HAP-1 (cell line): ENCODE data around the gene DBNDD2.

ENCODE experiments used
- DNase-seq, 2 experiments: peaks; one replicate each; pipeline ENCODE4 v3.0.0-alpha.2; 2016 to 2020; ENCODE audit warnings: low spot score in 2 of 2
- H3K27me3 ChIP-seq: fragments of 250-450 bp; sonication (Bioruptor Pico); 2 replicates; pipeline ENCODE4 v1.5.1; 2020; ENCODE audit warnings: low read depth, mild to moderate bottlenecking, moderate library complexity
- H3K36me3 ChIP-seq: fragments of 250-450 bp; sonication (Bioruptor Pico); replicated peaks from 2 replicates; pipeline ENCODE4 v1.5.1; 2020; ENCODE audit warnings: mild to moderate bottlenecking
- H3K4me1 ChIP-seq: fragments of 250-450 bp; sonication (Bioruptor Pico); 2 replicates; pipeline ENCODE4 v1.5.1; 2020; ENCODE audit warnings: mild to moderate bottlenecking
- H3K4me3 ChIP-seq: fragments of 250-450 bp; sonication (Bioruptor Pico); 2 replicates; pipeline ENCODE4 v1.5.1; 2020; ENCODE audit warnings: mild to moderate bottlenecking, moderate library complexity
- H3K9me3 ChIP-seq: fragments of 250-450 bp; sonication (Bioruptor Pico); 2 replicates; pipeline ENCODE4 v1.5.1; 2020; ENCODE audit warnings: mild to moderate bottlenecking, moderate library complexity
- in situ Hi-C: fragments of 300-500 bp; cut with MboI; formaldehyde crosslinking; loops from 3 replicates; pipeline ENCODE4 v1.14.3; 2020; ENCODE audit warnings: low sequenced_read_pairs, inconsistent platforms, mixed read lengths

Gene DBNDD2

GRCh38 chr20:45407783-45408645 lies at the start of gene DBNDD2:
Gene DBNDD2, plus strand, starts transcription at chr20:45408289. Its CDS starts 179 bp downstream, at chr20:45408468.
- Histone ChIP-seq H3K27me3 (no peaks in the 10 kb centered on the region), H3K9me3 (no peaks in the 10 kb centered on the region), H3K4me3 (peak within 1 kb of the TSS; percentile 69), H3K4me1 (peaks cover 7% of the 10 kb centered on the region), H3K36me3 (peaks cover 29% of the 10 kb centered on the region)
- DNase-seq, result no peak
- in situ Hi-C loops, result no loop called here

GRCh38 chr20:45359069-45359405 lies 49.1 kb upstream of the DBNDD2 start:
- Histone ChIP-seq H3K27me3 (no peaks in the 10 kb centered on the region), H3K9me3 (no peaks in the 10 kb centered on the region), H3K36me3 (no peaks in the 10 kb centered on the region), H3K4me1 (peaks cover 6% of the 10 kb centered on the region), H3K4me3 (no peak overlapping the region)
- no peak for DNase-seq
- in situ Hi-C loops, result no loop called here

GRCh38 chr20:45359406-45360148 lies 48.5 kb upstream of the DBNDD2 start:
- DNase-seq, result no peak
- H3K9me3 ChIP-seq, result no peaks in the 10 kb centered on the region
- H3K4me1 ChIP-seq, result peaks cover 9% of the 10 kb centered on the region
- in situ Hi-C loops, result no loop called here
- H3K4me3 ChIP-seq, result no peak overlapping the region
- no peaks in the 10 kb centered on the region for H3K27me3 ChIP-seq
- H3K36me3 ChIP-seq, result no peaks in the 10 kb centered on the region

GRCh38 chr20:45361793-45362192 lies 46.3 kb upstream of the DBNDD2 start:
- Histone ChIP-seq H3K9me3 (no peaks in the 10 kb centered on the region), H3K36me3 (no peaks in the 10 kb centered on the region; the same call in 1 of the 2 replicates), H3K4me1 (peaks cover 15% of the 10 kb centered on the region), H3K4me3 (no peak overlapping the region), H3K27me3 (no peaks in the 10 kb centered on the region)
- in situ Hi-C loops, result no loop called here
- no peak for DNase-seq

GRCh38 chr20:45362804-45363610 lies 45.1 kb upstream of the DBNDD2 start, which contains the start of gene SYS1:
Gene SYS1, plus strand, starts transcription at chr20:45363156. Its CDS starts 376 bp downstream, at chr20:45363532.
- peak; percentile 95 to 99 for DNase-seq
- no peaks in the 10 kb centered on the region for H3K27me3 ChIP-seq
- peak within 1 kb of the TSS; percentile 77 for H3K4me3 ChIP-seq
- no peaks in the 10 kb centered on the region for H3K9me3 ChIP-seq
- H3K4me1 ChIP-seq, result peaks cover 15% of the 10 kb centered on the region
- in situ Hi-C loops, result no loop called here
- H3K36me3 ChIP-seq, result peaks cover 3% of the 10 kb centered on the region

GRCh38 chr20:45363611-45364492 lies 44.2 kb upstream of the DBNDD2 start:
- H3K4me1 ChIP-seq, result peaks cover 15% of the 10 kb centered on the region
- H3K4me3 ChIP-seq, result peak overlapping the region; percentile 77
- in situ Hi-C loops, result no loop called here
- H3K27me3 ChIP-seq, result no peaks in the 10 kb centered on the region
- no peaks in the 10 kb centered on the region for H3K9me3 ChIP-seq
- no peak for DNase-seq
- peaks cover 6% of the 10 kb centered on the region for H3K36me3 ChIP-seq

GRCh38 chr20:45365444-45365970 lies 42.6 kb upstream of the DBNDD2 start:
- no peaks in the 10 kb centered on the region for H3K9me3 ChIP-seq
- H3K36me3 ChIP-seq, result peaks cover 8% of the 10 kb centered on the region
- H3K4me1 ChIP-seq, result peaks cover 15% of the 10 kb centered on the region
- in situ Hi-C loops, result no loop called here
- no peak overlapping the region for H3K4me3 ChIP-seq
- H3K27me3 ChIP-seq, result no peaks in the 10 kb centered on the region
- DNase-seq, result peak; percentile 50

- Histone ChIP-seq H3K27me3 (no peaks in the 10 kb centered on the region), H3K4me3 (no peak overlapping the region), H3K4me1 (peaks cover 15% of the 10 kb centered on the region), H3K36me3 (peaks cover 8% of the 10 kb centered on the region), H3K9me3 (no peaks in the 10 kb centered on the region)
- no peak for DNase-seq
- in situ Hi-C loops, result no loop called here
Observed at GRCh38 chr20:45366192-45366591, 41.9 kb upstream of the DBNDD2 start.

GRCh38 chr20:45366631-45367030 lies 41.5 kb upstream of the DBNDD2 start:
- in situ Hi-C loops, result no loop called here
- Histone ChIP-seq H3K36me3 (peaks cover 8% of the 10 kb centered on the region), H3K4me3 (no peak overlapping the region), H3K9me3 (no peaks in the 10 kb centered on the region), H3K27me3 (no peaks in the 10 kb centered on the region), H3K4me1 (peaks cover 15% of the 10 kb centered on the region)
- no peak for DNase-seq

- no peak for DNase-seq
- H3K4me3 ChIP-seq, result no peak overlapping the region
- peaks cover 8% of the 10 kb centered on the region for H3K36me3 ChIP-seq
- H3K27me3 ChIP-seq, result no peaks in the 10 kb centered on the region
- in situ Hi-C loops, result no loop called here
- no peaks in the 10 kb centered on the region for H3K9me3 ChIP-seq
- peaks cover 15% of the 10 kb centered on the region for H3K4me1 ChIP-seq
Observed at GRCh38 chr20:45367126-45367525, 41.0 kb upstream of the DBNDD2 start.

- Histone ChIP-seq H3K4me3 (no peak overlapping the region), H3K36me3 (peaks cover 8% of the 10 kb centered on the region), H3K9me3 (no peaks in the 10 kb centered on the region), H3K27me3 (no peaks in the 10 kb centered on the region), H3K4me1 (peaks cover 14% of the 10 kb centered on the region)
- in situ Hi-C loops, result no loop called here
- no peak for DNase-seq
Observed at GRCh38 chr20:45368221-45368980, 39.7 kb upstream of the DBNDD2 start.

- Histone ChIP-seq H3K4me1 (peaks cover 2% of the 10 kb centered on the region; the same call in 1 of the 2 replicates), H3K36me3 (peaks cover 8% of the 10 kb centered on the region)
- in situ Hi-C loops, result loop anchor here (5.0 kb wide), 1 partner anchor 67 kb away; no protein-coding TSS in a partner anchor
Observed at GRCh38 chr20:45370571-45371160, 37.4 kb upstream of the DBNDD2 start.

More at GRCh38 chr20:45370571-45371160, 37.4 kb upstream of the DBNDD2 start:
- Histone ChIP-seq H3K27me3 (no peaks in the 10 kb centered on the region), H3K4me3 (no peak overlapping the region), H3K9me3 (no peaks in the 10 kb centered on the region)
- no peak for DNase-seq
